H1 (cell line): ENCODE results near the gene TMEM132A. TPM values are rescaled to one million over a fixed set of nuclear protein-coding genes. Genes with fewer than 3 reads are reported as not detected.

Experiments
- CTCF ChIA-PET: fragments of 300-600 bp; sonication (Branson Sonifier 250); formaldehyde crosslinking; loops from one replicate; lab custom pipeline; 2021; ENCODE audit not compliant: partially characterized antibody; lab: Charles Lee
- POLR2A ChIA-PET: fragments of 300-600 bp; sonication (Branson Sonifier 250); formaldehyde crosslinking; loops from one replicate; lab custom pipeline; 2021; ENCODE audit warnings: inconsistent platforms; ENCODE audit not compliant: partially characterized antibody; lab: Charles Lee
- DNase-seq, 2 experiments: peaks; one replicate each; pipeline versions ENCODE4 v3.0.0 to v3.0.0-alpha.2; 2010 to 2022; ENCODE audit warnings: low spot score in 2 of 2, low read depth in 1 of 2, mixed read lengths in 1 of 2
- FAIRE-seq: peaks from 2 replicates; lab custom pipeline; 2011; peaks lifted over from hg19 to GRCh38; lab: Jason Lieb, UNC
- H2AFZ ChIP-seq: 2 replicates; pipeline ENCODE4 v1.8.1; 2012; ENCODE audit warnings: low read length, inconsistent platforms
- H2AK5ac ChIP-seq: 2 replicates; pipeline ENCODE4 v1.6.1; 2013; ENCODE audit warnings: low read depth, low read length
- H2BK120ac ChIP-seq: replicated peaks from 2 replicates; pipeline ENCODE3; 2013; ENCODE audit warnings: low read depth, low read length, inconsistent platforms
- H2BK12ac ChIP-seq: 2 replicates; pipeline ENCODE4 v1.6.1; 2013; ENCODE audit warnings: low read depth, low read length
- H2BK15ac ChIP-seq: 2 replicates; pipeline ENCODE4 v1.6.1; 2013; ENCODE audit warnings: low read length
- H2BK20ac ChIP-seq: 2 replicates; pipeline ENCODE4 v1.6.1; 2013; ENCODE audit warnings: low read length
- H2BK5ac ChIP-seq: 2 replicates; pipeline ENCODE4 v1.6.1; 2013; ENCODE audit warnings: low read depth, low read length
- H3K14ac ChIP-seq: 2 replicates; pipeline ENCODE4 v1.6.1; 2013; ENCODE audit warnings: inconsistent platforms; ENCODE audit not compliant: insufficient read length
- H3K18ac ChIP-seq: 2 replicates; pipeline ENCODE4 v1.6.1; 2013; ENCODE audit warnings: low read length; ENCODE audit errors: extremely low read depth
- H3K23ac ChIP-seq: 2 replicates; pipeline ENCODE4 v1.6.1; 2013; ENCODE audit warnings: inconsistent platforms; ENCODE audit not compliant: insufficient read length
- H3K23me2 ChIP-seq: 2 replicates; pipeline ENCODE4 v1.6.1; 2013; ENCODE audit warnings: low read depth, low read length
- H3K27ac ChIP-seq: 2 replicates; pipeline ENCODE4 v1.6.1; 2011; ENCODE audit warnings: low read depth, low read length, inconsistent platforms
- H3K27me3 ChIP-seq, 4 experiments: replicated peaks in 1 of 4; 1 replicate in 1 of 4; 2 replicates in 3 of 4; pipeline versions ENCODE4 v1.6.1 to v1.8.1; 2011 to 2013; ENCODE audit warnings: low read length in 3 of 4, mild to moderate bottlenecking in 3 of 4, inconsistent platforms in 2 of 4, mixed read lengths in 2 of 4, moderate library complexity in 1 of 4; ENCODE audit not compliant: control insufficient read depth in 3 of 4, insufficient read depth in 3 of 4; ENCODE audit errors: extremely low read depth in 1 of 4
- H3K36me3 ChIP-seq, 4 experiments: 2 replicates each; pipeline versions ENCODE4 v1.6.1 to v1.8.1; 2011 to 2013; ENCODE audit warnings: mild to moderate bottlenecking in 4 of 4, low read length in 3 of 4, moderate library complexity in 2 of 4, control low read depth in 1 of 4, inconsistent platforms in 1 of 4; ENCODE audit not compliant: insufficient read depth in 4 of 4, control insufficient read depth in 2 of 4
- H3K4ac ChIP-seq: replicated peaks from 2 replicates; pipeline ENCODE3; 2013; ENCODE audit warnings: low read length, low read depth, mixed read lengths, inconsistent platforms; ENCODE audit not compliant: insufficient read length
- H3K4me1 ChIP-seq, 4 experiments: replicated peaks in 1 of 4; 1 replicate in 1 of 4; 2 replicates in 3 of 4; pipeline versions ENCODE4 v1.6.1 to v1.8.1; 2011 to 2013; ENCODE audit warnings: low read length in 3 of 4, inconsistent platforms in 2 of 4, mixed read lengths in 1 of 4; ENCODE audit not compliant: insufficient read depth in 4 of 4, control insufficient read depth in 3 of 4
- H3K4me2 ChIP-seq, 2 experiments: 2 replicates each; pipeline versions ENCODE4 v1.6.1 to v1.8.1; 2011 to 2013; ENCODE audit warnings: low read depth in 2 of 2, low read length in 2 of 2, control low read depth in 1 of 2, inconsistent platforms in 1 of 2, mild to moderate bottlenecking in 1 of 2; ENCODE audit not compliant: insufficient read depth in 1 of 2
- H3K4me3 ChIP-seq, 4 experiments: fragments of 200-600, 300-600 bp in 1 of 4; sonication (generic), shearing (Covaris generic), sonication (Bioruptor Twin) in 1 of 4; 2 replicates each; pipeline versions ENCODE4 v1.5.1 to v1.8.1; 2011 to 2016; ENCODE audit warnings: low read length in 4 of 4, low read depth in 3 of 4, control low read depth in 2 of 4, inconsistent platforms in 2 of 4, mild to moderate bottlenecking in 2 of 4, mixed read lengths in 1 of 4, moderate library complexity in 1 of 4; ENCODE audit not compliant: insufficient read depth in 2 of 4; ENCODE audit errors: extremely low read depth in 1 of 4
- H3K56ac ChIP-seq: replicated peaks from 2 replicates; pipeline ENCODE3; 2013; ENCODE audit warnings: low read depth, mild to moderate bottlenecking, mixed read lengths, low read length, inconsistent platforms; ENCODE audit not compliant: insufficient read length
- H3K79me1 ChIP-seq: 2 replicates; pipeline ENCODE4 v1.6.1; 2013; ENCODE audit warnings: low read depth, low read length, control low read depth
- H3K79me2 ChIP-seq, 2 experiments: 2 replicates each; pipeline versions ENCODE4 v1.6.1 to v1.8.1; 2012 to 2013; ENCODE audit warnings: low read length in 2 of 2, mild to moderate bottlenecking in 2 of 2, inconsistent platforms in 1 of 2; ENCODE audit not compliant: insufficient read depth in 2 of 2, control insufficient read depth in 1 of 2
- H3K9ac ChIP-seq, 4 experiments: replicated peaks in 1 of 4; 1 replicate in 1 of 4; 2 replicates in 3 of 4; pipeline versions ENCODE4 v1.6.1 to v1.8.1; 2011 to 2013; ENCODE audit warnings: low read depth in 3 of 4, low read length in 3 of 4, control low read depth in 2 of 4, mild to moderate bottlenecking in 2 of 4, moderate library complexity in 2 of 4, inconsistent platforms in 1 of 4; ENCODE audit errors: extremely low read depth in 1 of 4
- H3K9me3 ChIP-seq, 2 experiments: 2 replicates each; pipeline versions ENCODE4 v1.6.1 to v1.8.1; 2012 to 2013; ENCODE audit warnings: mild to moderate bottlenecking in 2 of 2, moderate library complexity in 2 of 2, control low read depth in 1 of 2, inconsistent platforms in 1 of 2, low read depth in 1 of 2, low read length in 1 of 2, mixed read lengths in 1 of 2; ENCODE audit not compliant: insufficient read depth in 2 of 2
- H4K20me1 ChIP-seq, 2 experiments: replicated peaks in 1 of 2; 2 replicates each; pipeline versions ENCODE3 to v1.8.1; 2011 to 2013; ENCODE audit warnings: inconsistent platforms in 2 of 2, low read length in 2 of 2, mild to moderate bottlenecking in 1 of 2; ENCODE audit not compliant: insufficient read depth in 2 of 2, control insufficient read depth in 1 of 2
- H4K5ac ChIP-seq: 2 replicates; pipeline ENCODE4 v1.6.1; 2013; ENCODE audit warnings: low read length, low read depth, mixed read lengths, inconsistent platforms; ENCODE audit not compliant: insufficient read length
- H4K8ac ChIP-seq: 2 replicates; pipeline ENCODE4 v1.8.0; 2013; ENCODE audit warnings: mild to moderate bottlenecking, moderate library complexity, low read length, inconsistent platforms; ENCODE audit not compliant: insufficient read depth; ENCODE audit errors: extremely low read depth
- H4K91ac ChIP-seq: replicated peaks from 2 replicates; pipeline ENCODE3; 2013; ENCODE audit warnings: low read length, mixed read lengths, inconsistent platforms; ENCODE audit not compliant: insufficient read length
- POLR2A ChIP-seq, 2 experiments: IDR thresholded peaks; 1 replicate in 1 of 2; 2 replicates in 1 of 2; pipeline ENCODE4 v1.6.1; 2011; ENCODE audit warnings: low read depth in 2 of 2, low read length in 2 of 2, mild to moderate bottlenecking in 2 of 2; ENCODE audit errors: control extremely low read depth in 1 of 2
- TAF7 ChIP-seq: optimal IDR thresholded peaks from 2 replicates; pipeline ENCODE3; 2011; ENCODE audit warnings: low read depth, mild to moderate bottlenecking, inconsistent platforms, low read length, moderate library complexity, borderline replicate concordance
- WGBS, 2 experiments: shearing (Covaris generic) in 1 of 2; methylation state at CpG; one replicate each; pipeline versions ENCODE4 v1.1.6 to v1.1.7; 2013 to 2015; ENCODE audit warnings: low lambda C conversion rate in 2 of 2, mixed read lengths in 2 of 2, inconsistent platforms in 1 of 2, low coverage in 1 of 2, missing lambda C conversion rate in 1 of 2; ENCODE audit not compliant: insufficient replicate concordance in 2 of 2, insufficient coverage in 1 of 2, insufficient read length in 1 of 2; ENCODE audit errors: extremely low coverage in 1 of 2, missing lambda C conversion rate in 1 of 2; 5-methylcytosine and 5-hydroxymethylcytosine counted together
- polyA plus RNA-seq, 7 experiments: library from polyadenylated mRNA; depleted of rRNA in 3 of 7; stranded (reverse) in 5 of 7; unstranded in 2 of 7; fragments of >200 nt in 5 of 7; fragments of 200-250 nt in 2 of 7; gene quantifications; 1 replicate in 5 of 7; 2 replicates in 1 of 7; 4 replicates in 1 of 7; pipeline versions ENCODE4 v1.2.1 to v1.2.3, GENCODE V29; 2011 to 2013; ENCODE audit warnings: missing spikeins in 2 of 7, mixed read lengths in 2 of 7
- total RNA-seq: library from RNA; stranded (reverse); fragmentation: NEBNext Ultra II Directional; extraction: Animal tissue kit (Norgen Biotek cat#: 25700); gene quantifications from 2 replicates; pipeline ENCODE4 v1.2.1, GENCODE V29; 2021

The TMEM132A gene
- total and polyA plus RNA-seq, 2 of the 8 experiments (the other 6 are each of a cell fraction or from before 2014, with no cell fraction given) = 46.6 to 97.9 TPM

- Histone ChIP-seq H4K5ac (no peak overlapping the region), H2BK15ac (no peak overlapping the region), H3K4ac (no peak overlapping the region), H2AK5ac (no peak overlapping the region), H4K20me1 (peaks cover 1 to 3% of the 10 kb centered on the region in 2 experiments), H3K9me3 (no peaks in the 10 kb centered on the region), H3K56ac (no peak overlapping the region), H2BK12ac (no peak overlapping the region), H2BK5ac (no peak overlapping the region), H3K79me2 (peaks cover 0 to 2% of the 10 kb centered on the region in 2 experiments; a peak in 1 of 4 replicates), H3K79me1 (no peaks in the 10 kb centered on the region; the same call in 1 of the 2 replicates), H3K9ac (no peak overlapping the region), H3K23ac (no peak overlapping the region), H3K27ac (no peak overlapping the region), H3K27me3 (peaks cover 0 to 7% (median 3%) of the 10 kb centered on the region in 4 experiments; a peak in 3 of 7 replicates), H3K4me3 (no peak overlapping the region), H2BK120ac (no peak overlapping the region), H3K14ac (no peak overlapping the region), H3K36me3 (peaks cover 0 to 3% (median 1%) of the 10 kb centered on the region in 4 experiments; a peak in 2 of 8 replicates), H3K4me1 (peaks cover 0 to 15% (median 9%) of the 10 kb centered on the region in 4 experiments; a peak in 6 of 7 replicates), H2AFZ (no peak overlapping the region), H4K91ac (no peak overlapping the region), H3K18ac (no peak overlapping the region), H3K23me2 (no peaks in the 10 kb centered on the region), H2BK20ac (no peak overlapping the region), H4K8ac (no peak overlapping the region), H3K4me2 (no peak overlapping the region)
- DNase-seq (no peak), FAIRE-seq (no peak)
- POLR2A ChIA-PET = interaction anchor here (1.6 to 1.8 kb wide), 2 partner anchors 9 to 16 kb away, joined by 4 to 7 read pairs; no protein-coding TSS in a partner anchor
- no peak for TF ChIP-seq POLR2A (IDR thresholded peaks at IDR 0.05; ENCODE audit: control extremely low read depth in 1 of 2, low read depth in 2 of 2, low read length in 2 of 2)
- no peak for TF ChIP-seq TAF7
- CTCF ChIA-PET = interaction anchor here (0.8 to 2.9 kb wide), 22 partner anchors 9 to 230 kb away, joined by 3 to 20 read pairs (median 4); no protein-coding TSS in a partner anchor
- WGBS, 2 experiments = 96% methylated on average over 5 of the region's 5 CpGs; no CpG with 5 or more reads in 1 of the 2 experiments
These were observed 21.0 kb downstream of the TMEM132A start for GRCh38 chr11:60945295-60945667.
